ENCODE measurements around the gene PHEX.
A peak's percentile ranks its signal among the peaks of the same experiment; 100 is the strongest.

Gene PHEX

DNA sequence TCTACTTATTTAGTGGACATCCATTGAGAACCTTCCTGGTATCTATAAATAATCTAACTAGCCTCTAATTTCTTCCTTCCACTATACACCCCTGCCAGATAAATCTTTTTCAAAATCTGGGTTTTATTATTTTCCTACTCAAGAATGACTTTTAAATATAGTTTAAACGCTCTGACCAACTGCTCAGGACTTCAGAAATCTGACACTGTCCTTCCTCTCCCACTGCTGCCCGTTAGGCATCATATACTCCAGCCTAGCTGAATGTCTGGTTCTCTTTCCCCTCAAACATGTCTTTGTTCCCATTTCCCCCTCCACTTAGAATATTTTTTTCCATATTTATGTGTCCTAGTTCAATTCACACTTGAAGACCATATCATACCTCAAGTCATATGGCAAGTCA is 205.4 kb downstream of the PHEX start:
- no peak for DNase-seq (ENCODE audit: low read depth)
- TF ChIP-seq, protein P1, sequence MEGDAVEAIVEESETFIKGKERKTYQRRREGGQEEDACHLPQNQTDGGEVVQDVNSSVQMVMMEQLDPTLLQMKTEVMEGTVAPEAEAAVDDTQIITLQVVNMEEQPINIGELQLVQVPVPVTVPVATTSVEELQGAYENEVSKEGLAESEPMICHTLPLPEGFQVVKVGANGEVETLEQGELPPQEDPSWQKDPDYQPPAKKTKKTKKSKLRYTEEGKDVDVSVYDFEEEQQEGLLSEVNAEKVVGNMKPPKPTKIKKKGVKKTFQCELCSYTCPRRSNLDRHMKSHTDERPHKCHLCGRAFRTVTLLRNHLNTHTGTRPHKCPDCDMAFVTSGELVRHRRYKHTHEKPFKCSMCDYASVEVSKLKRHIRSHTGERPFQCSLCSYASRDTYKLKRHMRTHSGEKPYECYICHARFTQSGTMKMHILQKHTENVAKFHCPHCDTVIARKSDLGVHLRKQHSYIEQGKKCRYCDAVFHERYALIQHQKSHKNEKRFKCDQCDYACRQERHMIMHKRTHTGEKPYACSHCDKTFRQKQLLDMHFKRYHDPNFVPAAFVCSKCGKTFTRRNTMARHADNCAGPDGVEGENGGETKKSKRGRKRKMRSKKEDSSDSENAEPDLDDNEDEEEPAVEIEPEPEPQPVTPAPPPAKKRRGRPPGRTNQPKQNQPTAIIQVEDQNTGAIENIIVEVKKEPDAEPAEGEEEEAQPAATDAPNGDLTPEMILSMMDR (IDR thresholded peaks at IDR 0.05; ENCODE audit: insufficient read depth, low read depth, low read length, missing control alignments): no peak
- no peak overlapping the region for H3K4me3 ChIP-seq (ENCODE audit: low read length)

- DNase-seq (ENCODE audit: low read depth): peak; percentile 89
- TF ChIP-seq, protein P1 (IDR thresholded peaks at IDR 0.05; ENCODE audit: insufficient read depth, low read depth, low read length, missing control alignments): no peak
- H3K4me3 ChIP-seq (ENCODE audit: low read length): no peak overlapping the region
These were observed 214.5 kb downstream of the PHEX start for GRCh38 chrX:22246620-22247019.

DNA sequence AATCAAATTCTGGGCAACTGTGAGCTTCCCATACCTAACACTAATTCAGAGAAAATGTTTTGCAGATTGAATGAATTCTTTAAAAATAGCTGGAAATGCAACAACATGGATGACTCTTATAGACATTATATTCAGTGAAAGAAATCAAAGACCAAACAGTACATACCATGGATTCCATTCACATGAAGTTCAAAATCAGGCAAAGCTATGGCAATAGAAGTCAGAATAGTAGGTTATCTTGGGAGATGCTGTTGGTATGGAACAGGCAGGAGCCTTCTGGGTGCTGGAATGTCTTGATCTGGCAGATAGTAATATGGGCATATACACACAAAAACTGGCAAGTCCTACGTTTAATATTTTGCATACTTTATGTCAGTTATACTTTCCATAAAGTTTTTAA is 215.0 kb downstream of the PHEX start:
- H3K4me3 ChIP-seq (ENCODE audit: low read length): no peak overlapping the region
- TF ChIP-seq, protein P1 (IDR thresholded peaks at IDR 0.05; ENCODE audit: insufficient read depth, low read depth, low read length, missing control alignments): no peak
- peak; percentile 27 for DNase-seq (ENCODE audit: low read depth)

DNA sequence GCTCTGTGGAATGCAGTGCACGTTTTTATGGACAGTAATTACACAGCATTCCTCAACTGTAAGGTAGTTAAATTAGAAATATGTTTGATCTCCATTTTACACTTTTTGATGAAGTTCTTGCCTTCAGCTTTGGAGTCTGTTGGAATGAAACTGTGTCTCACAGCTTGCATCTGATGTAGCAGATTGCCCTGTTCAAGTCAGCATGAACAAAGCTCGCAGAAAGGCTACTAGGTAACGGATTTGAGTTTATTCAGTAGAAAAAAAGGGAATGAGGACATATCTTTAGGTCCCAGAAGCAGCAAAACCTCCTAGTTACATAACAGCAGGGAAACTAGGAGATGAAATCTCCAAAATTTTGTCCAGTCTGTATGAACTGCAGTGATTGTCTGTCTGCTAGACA is 216.3 kb downstream of the PHEX start:
- no peak overlapping the region for H3K4me3 ChIP-seq (ENCODE audit: low read length)
- no peak for DNase-seq (ENCODE audit: low read depth)
- TF ChIP-seq, protein P1 (IDR thresholded peaks at IDR 0.05; ENCODE audit: insufficient read depth, low read depth, low read length, missing control alignments): no peak

DNA sequence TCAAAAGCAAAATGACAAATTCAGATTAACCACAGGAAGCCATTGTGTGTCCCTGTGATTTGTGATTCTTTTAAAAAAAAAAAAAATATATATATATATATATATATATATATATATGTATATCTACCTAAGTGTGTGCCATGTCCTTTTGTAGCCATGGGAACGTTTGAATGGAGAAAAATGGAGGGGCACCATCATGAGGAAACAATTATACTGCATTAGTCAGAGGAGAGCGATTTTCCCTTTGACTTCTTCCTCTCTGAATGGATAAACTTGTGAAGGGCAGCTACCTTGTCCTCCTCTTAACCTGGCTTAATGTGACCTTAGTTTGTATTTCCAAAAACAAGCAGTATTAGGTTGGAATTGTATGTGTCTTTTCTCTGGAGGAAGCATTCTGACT is 217.2 kb downstream of the PHEX start:
- TF ChIP-seq, protein P1 (IDR thresholded peaks at IDR 0.05; ENCODE audit: insufficient read depth, low read depth, low read length, missing control alignments): no peak
- DNase-seq (ENCODE audit: low read depth): no peak
- no peak overlapping the region for H3K4me3 ChIP-seq (ENCODE audit: low read length)

- DNase-seq (ENCODE audit: low read depth): no peak
- TF ChIP-seq, protein P1 (IDR thresholded peaks at IDR 0.05; ENCODE audit: insufficient read depth, low read depth, low read length, missing control alignments): no peak
These were observed 236.6 kb downstream of the PHEX start for GRCh38 chrX:22268706-22269105.

DNA sequence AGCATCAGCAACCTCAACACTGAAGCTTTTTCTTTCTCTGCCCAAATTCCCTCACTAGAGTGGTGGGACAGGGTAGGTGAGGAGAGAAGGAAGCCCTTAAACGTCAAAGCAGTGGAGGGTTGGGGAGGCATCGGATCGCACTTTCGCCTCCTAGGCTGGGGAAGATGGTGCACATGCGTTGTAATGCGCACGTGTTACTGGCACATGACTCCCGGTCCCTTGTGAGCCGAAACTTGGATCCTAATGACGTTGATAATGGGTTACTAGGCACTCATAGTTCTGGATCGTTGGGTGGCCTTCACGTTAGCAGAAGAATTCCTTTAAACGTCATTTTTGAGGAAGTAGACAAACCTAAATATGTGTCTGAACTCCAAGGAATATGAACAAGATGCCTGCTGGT is 240.5 kb downstream of the PHEX start, which contains the start of gene CBLL2:
CBLL2 (plus strand) TSS at position 301 of the 400 bp plus-strand sequence; CDS start at position 380, 79 bp downstream.
- no peak within 1 kb of the TSS for H3K4me3 ChIP-seq (ENCODE audit: low read length)
- no peak for DNase-seq (ENCODE audit: low read depth)
- TF ChIP-seq, protein P1 (IDR thresholded peaks at IDR 0.05; ENCODE audit: insufficient read depth, low read depth, low read length, missing control alignments): no peak

More at GRCh38 chrX:22268706-22269105, 236.6 kb downstream of the PHEX start:
- H3K4me3 ChIP-seq (ENCODE audit: low read length): no peak overlapping the region
